HEK293 (cell line): ENCODE results near the gene CENPP.

Experiments
- SP3 ChIP-seq: fragments of 450-650 bp; formaldehyde crosslinking; IDR thresholded peaks from 2 replicates; pipeline ENCODE4 v1.5.1; 2016; ENCODE audit warnings: missing biosample characterization, missing genetic modification characterization
- ZNF23 ChIP-seq: fragments of 450-650 bp; formaldehyde crosslinking; IDR thresholded peaks from 2 replicates; pipeline ENCODE4 v1.5.1; 2016; ENCODE audit warnings: missing biosample characterization, missing genetic modification characterization, borderline replicate concordance
- ZNF791 ChIP-seq: fragments of 450-650 bp; formaldehyde crosslinking; IDR thresholded peaks from 2 replicates; pipeline ENCODE4 v1.5.1; 2016; ENCODE audit warnings: missing biosample characterization, missing genetic modification characterization
- ZSCAN5A ChIP-seq: fragments of 450-650 bp; formaldehyde crosslinking; IDR thresholded peaks from 2 replicates; pipeline ENCODE4 v1.5.1; 2016; ENCODE audit warnings: missing biosample characterization, missing genetic modification characterization
- TF ChIP-seq, protein P1 (sequence below): fragments of 450-650 bp; formaldehyde crosslinking; IDR thresholded peaks from 2 replicates; pipeline ENCODE4 v1.5.1; 2016; ENCODE audit warnings: missing biosample characterization, missing genetic modification characterization

- TF ChIP-seq, protein P1, sequence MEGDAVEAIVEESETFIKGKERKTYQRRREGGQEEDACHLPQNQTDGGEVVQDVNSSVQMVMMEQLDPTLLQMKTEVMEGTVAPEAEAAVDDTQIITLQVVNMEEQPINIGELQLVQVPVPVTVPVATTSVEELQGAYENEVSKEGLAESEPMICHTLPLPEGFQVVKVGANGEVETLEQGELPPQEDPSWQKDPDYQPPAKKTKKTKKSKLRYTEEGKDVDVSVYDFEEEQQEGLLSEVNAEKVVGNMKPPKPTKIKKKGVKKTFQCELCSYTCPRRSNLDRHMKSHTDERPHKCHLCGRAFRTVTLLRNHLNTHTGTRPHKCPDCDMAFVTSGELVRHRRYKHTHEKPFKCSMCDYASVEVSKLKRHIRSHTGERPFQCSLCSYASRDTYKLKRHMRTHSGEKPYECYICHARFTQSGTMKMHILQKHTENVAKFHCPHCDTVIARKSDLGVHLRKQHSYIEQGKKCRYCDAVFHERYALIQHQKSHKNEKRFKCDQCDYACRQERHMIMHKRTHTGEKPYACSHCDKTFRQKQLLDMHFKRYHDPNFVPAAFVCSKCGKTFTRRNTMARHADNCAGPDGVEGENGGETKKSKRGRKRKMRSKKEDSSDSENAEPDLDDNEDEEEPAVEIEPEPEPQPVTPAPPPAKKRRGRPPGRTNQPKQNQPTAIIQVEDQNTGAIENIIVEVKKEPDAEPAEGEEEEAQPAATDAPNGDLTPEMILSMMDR: no peak
- TF ChIP-seq ZSCAN5A: no peak
- no peak for TF ChIP-seq ZNF23
- TF ChIP-seq ZNF791 (tag by site-specific recombination): no peak
- TF ChIP-seq SP3: no peak
Observed at GRCh38 chr9:92650296-92650695, 324.5 kb downstream of the CENPP start.
